Caco-2 (cell line): Measurements from ENCODE around the gene ZNF527. TPM values are rescaled to one million over a fixed set of nuclear protein-coding genes. Genes with fewer than 3 reads are reported as not detected.
A peak's percentile ranks its signal among the peaks of the same experiment; 100 is the strongest.

Source experiments
- BruUV-seq: library from RNA; stranded (reverse); fragments of 400-500 nt; replicated peaks from 2 replicates; lab custom pipeline; 2021; lab: Mats Ljungman, UMichigan
- CTCF ChIA-PET: fragments of 300-600 bp; sonication (Branson Sonifier 250); formaldehyde crosslinking; loops from one replicate; lab custom pipeline; 2022; ENCODE audit warnings: antibody characterized with exemption; lab: Charles Lee
- POLR2A ChIA-PET: fragments of 300-600 bp; sonication (Branson Sonifier 250); formaldehyde crosslinking; loops from one replicate; lab custom pipeline; 2022; ENCODE audit warnings: antibody characterized with exemption; lab: Charles Lee
- DNase-seq, 2 experiments: peaks; one replicate each; pipeline versions ENCODE4 v3.0.0 to v3.0.0-alpha.2; 2020 to 2022
- H3K27me3 ChIP-seq: replicated peaks from 2 replicates; pipeline ENCODE4 v1.6.0; 2011; ENCODE audit warnings: low read length; ENCODE audit not compliant: control insufficient read depth, insufficient read depth
- H3K36me3 ChIP-seq: 2 replicates; pipeline ENCODE4 v1.5.1; 2011; ENCODE audit warnings: low read length; ENCODE audit not compliant: control insufficient read depth, insufficient read depth
- H3K4me1 ChIP-seq: fragments of 250-450 bp; sonication (Bioruptor Pico); 2 replicates; pipeline ENCODE4 v1.5.1; 2020; ENCODE audit warnings: mild to moderate bottlenecking
- H3K4me3 ChIP-seq: 2 replicates; pipeline ENCODE4 v1.5.1; 2011; ENCODE audit warnings: low read depth, mild to moderate bottlenecking, control low read depth, low read length
- H3K9me3 ChIP-seq: fragments of 250-450 bp; sonication (Bioruptor Pico); 2 replicates; pipeline ENCODE4 v1.5.1; 2020; ENCODE audit warnings: mild to moderate bottlenecking, moderate library complexity
- H3K27ac Mint-ChIP-seq: one replicate; pipeline ENCODE4 v1.8.0; 2022; ENCODE audit warnings: mixed read lengths; ENCODE audit not compliant: unreplicated experiment
- H3K27me3 Mint-ChIP-seq: one replicate; pipeline ENCODE4 v1.8.0; 2022; ENCODE audit warnings: mixed read lengths; ENCODE audit not compliant: insufficient read depth, unreplicated experiment
- H3K36me3 Mint-ChIP-seq: one replicate; pipeline ENCODE4 v1.8.0; 2022; ENCODE audit warnings: mild to moderate bottlenecking, mixed read lengths; ENCODE audit not compliant: insufficient read depth, unreplicated experiment
- H3K4me1 Mint-ChIP-seq: one replicate; pipeline ENCODE4 v1.8.0; 2022; ENCODE audit warnings: low read depth, mixed read lengths; ENCODE audit not compliant: unreplicated experiment
- H3K4me3 Mint-ChIP-seq: one replicate; pipeline ENCODE4 v1.8.0; 2022; ENCODE audit warnings: mild to moderate bottlenecking, moderate library complexity, mixed read lengths; ENCODE audit not compliant: unreplicated experiment
- H3K9me3 Mint-ChIP-seq: one replicate; pipeline ENCODE4 v1.8.0; 2022; ENCODE audit warnings: mixed read lengths; ENCODE audit not compliant: unreplicated experiment
- intact Hi-C: fragments of 100-400 bp; cut with micrococcal nuclease; formaldehyde crosslinking; loops from one replicate; pipeline ENCODE4 v1.10.0; 2022; ENCODE audit not compliant: unreplicated experiment
- total RNA-seq: library from RNA; stranded (reverse); gene quantifications from 2 replicates; pipeline ENCODE4 v1.2.3, GENCODE V29; 2022
- TF ChIP-seq, protein P1 (sequence below), 2 experiments: fragments of 200-600 bp in 1 of 2; IDR thresholded peaks; 1 replicate in 1 of 2; 2 replicates in 1 of 2; pipeline versions ENCODE4 v1.5.1 to v1.8.0; 2011 to 2022; ENCODE audit warnings: antibody characterized with exemption in 1 of 2, control low read depth in 1 of 2, inconsistent platforms in 1 of 2, low read depth in 1 of 2, low read length in 1 of 2, mild to moderate bottlenecking in 1 of 2, moderate library complexity in 1 of 2; ENCODE audit not compliant: insufficient read depth in 1 of 2, severe bottlenecking in 1 of 2, unreplicated experiment in 1 of 2

Gene ZNF527
- total RNA-seq, 1 experiment from 2014 or later: 0.88 TPM

DNA sequence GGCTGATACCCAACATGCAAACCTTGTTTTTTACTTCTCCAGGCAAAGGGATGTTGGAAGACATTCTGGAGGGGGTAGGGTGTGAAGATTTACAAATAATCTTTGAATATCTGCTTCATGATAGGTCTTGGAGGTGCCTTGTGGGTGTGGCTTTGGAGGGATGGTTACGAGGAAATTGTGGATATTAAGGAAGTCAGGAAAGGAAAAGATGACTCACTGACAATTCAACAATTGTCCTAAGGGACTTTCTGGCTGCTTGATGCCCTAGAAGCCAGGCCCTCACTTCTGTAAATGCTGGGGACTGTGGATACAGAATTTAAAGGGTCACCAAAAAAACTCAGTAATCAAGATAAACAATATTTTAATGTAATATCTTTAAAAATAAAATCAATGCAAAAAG, 37.4 kb upstream of the ZNF527 start:
- H3K27ac Mint-ChIP-seq: no peak overlapping the region

DNA sequence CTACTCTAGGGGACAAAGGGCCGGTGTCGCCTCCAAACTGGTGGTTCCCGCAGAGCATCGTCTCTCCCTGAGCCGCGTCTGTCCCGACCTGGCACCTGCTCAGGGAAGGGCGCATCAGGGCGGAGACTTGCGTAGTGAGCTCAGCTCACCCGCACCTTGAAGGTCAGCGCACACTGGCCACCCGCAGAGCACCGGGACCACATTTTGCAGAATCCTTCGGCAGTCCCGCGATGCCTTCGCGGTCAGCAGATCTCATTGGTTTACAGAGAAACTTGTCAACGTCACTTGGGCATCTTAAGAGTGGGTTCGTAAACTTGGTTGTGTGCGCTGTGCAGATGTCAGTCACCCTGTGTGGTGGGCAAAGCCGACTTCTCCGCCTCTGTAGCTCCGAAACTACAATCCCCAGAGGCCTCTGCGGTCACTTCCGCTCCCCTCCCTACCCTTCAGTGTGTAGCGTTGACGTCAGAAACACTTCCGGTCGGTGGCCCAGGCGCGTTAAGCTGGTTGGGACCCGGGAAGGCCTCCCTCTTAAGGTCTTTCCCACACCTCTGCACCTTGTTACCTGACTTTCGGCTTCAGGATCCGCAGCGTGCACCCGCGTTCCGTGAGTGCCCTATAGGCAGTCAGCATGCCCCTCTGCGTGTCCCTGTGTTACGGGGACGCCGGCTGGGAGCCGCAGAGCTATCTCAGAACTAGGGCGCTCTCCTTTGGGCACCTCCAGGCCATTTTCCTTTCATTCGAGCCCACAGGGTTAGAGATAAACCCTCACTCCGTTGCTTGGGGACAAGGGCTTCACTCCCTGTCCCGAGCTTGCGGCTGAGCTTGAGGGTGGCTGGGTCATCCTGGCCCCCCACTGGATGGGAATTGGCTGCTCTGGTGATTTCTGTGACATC, 36.5 kb upstream of the ZNF527 start:
- BruUV-seq: TSS peak; percentile 52
- DNase-seq: peak; percentile 67 to 79
- CTCF ChIA-PET: interaction anchor here (0.6 kb wide), 1 partner anchor 36 kb away, joined by 3 read pairs; the partner anchor contains the start of gene ZNF527
- Histone ChIP-seq H3K4me1 (no peaks in the 10 kb centered on the region), H3K36me3 (no peaks in the 10 kb centered on the region), H3K9me3 (0 out of 2 replicates have a peak, but pooled peaks cover 3% of the 10 kb centered on the region), H3K27me3 (no peaks in the 10 kb centered on the region), H3K4me3 (peak overlapping the region; percentile 48)
- no peaks in the 10 kb centered on the region for H3K27me3 Mint-ChIP-seq
- peaks cover 9% of the 10 kb centered on the region for H3K36me3 Mint-ChIP-seq
- no peak overlapping the region for H3K27ac Mint-ChIP-seq
- H3K9me3 Mint-ChIP-seq: peaks cover 21% of the 10 kb centered on the region
- intact Hi-C loops: loop anchor here (2.0 kb wide), 1 partner anchor 36 kb away; the partner anchor contains the start of gene ZNF527
- peak overlapping the region; percentile 63 for H3K4me3 Mint-ChIP-seq
- TF ChIP-seq, protein P1, sequence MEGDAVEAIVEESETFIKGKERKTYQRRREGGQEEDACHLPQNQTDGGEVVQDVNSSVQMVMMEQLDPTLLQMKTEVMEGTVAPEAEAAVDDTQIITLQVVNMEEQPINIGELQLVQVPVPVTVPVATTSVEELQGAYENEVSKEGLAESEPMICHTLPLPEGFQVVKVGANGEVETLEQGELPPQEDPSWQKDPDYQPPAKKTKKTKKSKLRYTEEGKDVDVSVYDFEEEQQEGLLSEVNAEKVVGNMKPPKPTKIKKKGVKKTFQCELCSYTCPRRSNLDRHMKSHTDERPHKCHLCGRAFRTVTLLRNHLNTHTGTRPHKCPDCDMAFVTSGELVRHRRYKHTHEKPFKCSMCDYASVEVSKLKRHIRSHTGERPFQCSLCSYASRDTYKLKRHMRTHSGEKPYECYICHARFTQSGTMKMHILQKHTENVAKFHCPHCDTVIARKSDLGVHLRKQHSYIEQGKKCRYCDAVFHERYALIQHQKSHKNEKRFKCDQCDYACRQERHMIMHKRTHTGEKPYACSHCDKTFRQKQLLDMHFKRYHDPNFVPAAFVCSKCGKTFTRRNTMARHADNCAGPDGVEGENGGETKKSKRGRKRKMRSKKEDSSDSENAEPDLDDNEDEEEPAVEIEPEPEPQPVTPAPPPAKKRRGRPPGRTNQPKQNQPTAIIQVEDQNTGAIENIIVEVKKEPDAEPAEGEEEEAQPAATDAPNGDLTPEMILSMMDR (IDR thresholded peaks at IDR 0.05; ENCODE audit: insufficient read depth in 1 of 2, low read depth in 1 of 2, low read length in 1 of 2, severe bottlenecking in 1 of 2, unreplicated experiment in 1 of 2): no peak
- H3K4me1 Mint-ChIP-seq: no peaks in the 10 kb centered on the region
- POLR2A ChIA-PET: interaction anchor here (1.2 kb wide), 1 partner anchor 36 kb away, joined by 6 read pairs; the partner anchor contains the start of gene ZNF527

More for the DNA sequence above, 37.4 kb upstream of the ZNF527 start:
- no peaks in the 10 kb centered on the region for H3K4me1 ChIP-seq
- 0 out of 2 replicates have a peak, but pooled peaks cover 1% of the 10 kb centered on the region for H3K36me3 ChIP-seq
- no peak for DNase-seq
- CTCF ChIA-PET: no interaction called here
- TF ChIP-seq, protein P1 (IDR thresholded peaks at IDR 0.05; ENCODE audit: insufficient read depth in 1 of 2, low read depth in 1 of 2, low read length in 1 of 2, severe bottlenecking in 1 of 2, unreplicated experiment in 1 of 2): no peak
- no peak overlapping the region for H3K4me3 ChIP-seq
- 0 out of 2 replicates have a peak, but pooled peaks cover 3% of the 10 kb centered on the region for H3K9me3 ChIP-seq
- Mint-ChIP-seq H3K36me3 (peaks cover 11% of the 10 kb centered on the region), H3K27me3 (no peaks in the 10 kb centered on the region), H3K4me3 (no peak overlapping the region), H3K4me1 (no peaks in the 10 kb centered on the region), H3K9me3 (peaks cover 21% of the 10 kb centered on the region)
- POLR2A ChIA-PET: no interaction called here
- no TSS peak for BruUV-seq
- H3K27me3 ChIP-seq: no peaks in the 10 kb centered on the region
- intact Hi-C loops: no loop called here

DNA sequence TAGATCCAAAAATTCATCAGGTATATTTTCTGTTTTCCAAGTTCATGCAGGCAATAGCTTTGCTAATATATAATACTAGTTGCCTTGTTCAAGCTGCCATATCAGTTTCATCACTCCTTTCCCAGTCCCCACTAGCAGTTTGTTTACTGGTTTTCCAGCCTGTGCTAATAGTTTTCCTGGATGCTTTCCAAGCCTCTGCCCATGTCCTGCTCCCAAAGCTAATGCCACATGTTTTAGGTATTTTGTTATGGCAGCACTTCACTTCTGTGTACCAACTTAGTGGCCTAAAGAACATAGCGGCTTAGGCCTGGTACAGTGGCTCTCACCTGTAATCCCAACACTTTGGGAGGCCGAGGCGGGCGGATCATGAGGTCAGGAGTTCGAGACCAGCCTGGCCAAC, 28.1 kb upstream of the ZNF527 start:
- H3K9me3 ChIP-seq: 0 out of 2 replicates have a peak, but pooled peaks cover 13% of the 10 kb centered on the region
- intact Hi-C loops: no loop called here
- no peak overlapping the region for H3K4me3 ChIP-seq
- DNase-seq: no peak
- H3K27me3 ChIP-seq: no peaks in the 10 kb centered on the region
- no peaks in the 10 kb centered on the region for H3K4me1 ChIP-seq
- TF ChIP-seq, protein P1 (IDR thresholded peaks at IDR 0.05; ENCODE audit: insufficient read depth in 1 of 2, low read depth in 1 of 2, low read length in 1 of 2, severe bottlenecking in 1 of 2, unreplicated experiment in 1 of 2): no peak
- H3K36me3 Mint-ChIP-seq: no peaks in the 10 kb centered on the region
- ChIA-PET CTCF (no interaction called here), POLR2A (interaction anchor here (1.1 kb wide), 1 partner anchor 28 kb away, joined by 3 read pairs; the partner anchor contains the start of gene ZNF527)
- BruUV-seq: no TSS peak
- H3K27ac Mint-ChIP-seq: no peak overlapping the region
- no peaks in the 10 kb centered on the region for H3K4me1 Mint-ChIP-seq
- H3K27me3 Mint-ChIP-seq: no peaks in the 10 kb centered on the region
- H3K4me3 Mint-ChIP-seq: no peak overlapping the region
- peaks cover 15% of the 10 kb centered on the region for H3K9me3 Mint-ChIP-seq
- H3K36me3 ChIP-seq: no peaks in the 10 kb centered on the region
